Lower leg skin (tissue), 4 donors: Measurements from ENCODE around the gene STRIP2. TPM values are rescaled to one million over a fixed set of nuclear protein-coding genes. Genes with fewer than 3 reads are reported as not detected.

ENCODE experiments used
- DNase-seq, 2 donors: peaks; one replicate each; pipeline ENCODE4 v3.0.0-alpha.2; 2019; ENCODE audit warnings: low spot score in 2 of 2
- H3K4me3 ChIP-seq: fragments of 200-600 bp; sonication (generic); 2 replicates; pipeline ENCODE4 v1.5.1; 2017; ENCODE audit warnings: mild to moderate bottlenecking, low read depth; ENCODE audit not compliant: poor library complexity, severe bottlenecking
- CTCF ChIP-seq, 3 donors: fragments of 450-650 bp; IDR thresholded peaks; one replicate each; pipeline ENCODE4 v1.5.1; 2016; ENCODE audit warnings: antibody characterized with exemption in 3 of 3, mild to moderate bottlenecking in 3 of 3, moderate library complexity in 2 of 3
- POLR2A ChIP-seq, 2 donors: fragments of 450-650 bp; IDR thresholded peaks; one replicate each; pipeline ENCODE4 v1.6.1; 2016 to 2017; ENCODE audit warnings: antibody characterized with exemption in 2 of 2, mild to moderate bottlenecking in 1 of 2, moderate library complexity in 1 of 2
- whole genome bisulfite sequencing, 2 donors: methylation state at CpG; one replicate each; pipeline ENCODE4 v1.1.5; 2018; 5-methylcytosine and 5-hydroxymethylcytosine counted together
- intact Hi-C: fragments of 100-400 bp; cut with DNase I; formaldehyde crosslinking; loops from one replicate; pipeline ENCODE4 v1.15.0; 2023; ENCODE audit warnings: low total_unique reads
- total RNA-seq, 4 donors: library from RNA; depleted of rRNA; stranded (reverse); fragments of >200 nt; gene quantifications; one replicate each; pipeline ENCODE4 v1.1.0, GENCODE V29; 2016

The STRIP2 gene
- total RNA-seq, 4 donors from 2014 or later, result 0.30 to 1.4 (median 0.79) TPM

- intact Hi-C loops, result no loop called here
- TF ChIP-seq CTCF (IDR thresholded peaks at IDR 0.05), result no peak
- no peak for TF ChIP-seq POLR2A (IDR thresholded peaks at IDR 0.05)
- WGBS, 2 donors, result 87 to 92% methylated on average over 8 of the region's 8 CpGs
- DNase-seq, result no peak
- H3K4me3 ChIP-seq, result no peak overlapping the region
Observed at GRCh38 chr7:129388333-129389098, 45.7 kb upstream of the STRIP2 start.

- intact Hi-C loops, result no loop called here
- WGBS, 2 donors, result 59 to 68% methylated on average over 1 of the region's 1 CpG
- no peak overlapping the region for H3K4me3 ChIP-seq
- no peak for DNase-seq
- TF ChIP-seq POLR2A (IDR thresholded peaks at IDR 0.05), result no peak
- no peak for TF ChIP-seq CTCF (IDR thresholded peaks at IDR 0.05)
Observed at GRCh38 chr7:129389829-129390228, 44.4 kb upstream of the STRIP2 start.

- TF ChIP-seq POLR2A (IDR thresholded peaks at IDR 0.05), result no peak
- TF ChIP-seq CTCF (IDR thresholded peaks at IDR 0.05), result no peak
- H3K4me3 ChIP-seq, result no peak overlapping the region
- intact Hi-C loops, result no loop called here
- DNase-seq, result no peak
Observed at GRCh38 chr7:129390314-129390713, 43.9 kb upstream of the STRIP2 start.

- intact Hi-C loops, result no loop called here
- 86 to 89% methylated on average over 2 of the region's 2 CpGs for WGBS, 2 donors
- H3K4me3 ChIP-seq, result no peak overlapping the region
- TF ChIP-seq CTCF (IDR thresholded peaks at IDR 0.05) (no peak), POLR2A (IDR thresholded peaks at IDR 0.05) (no peak)
- no peak for DNase-seq
Observed at GRCh38 chr7:129391546-129392171, 42.6 kb upstream of the STRIP2 start.

GRCh38 chr7:129393255-129393654, 41.0 kb upstream of the STRIP2 start:
- intact Hi-C loops, result no loop called here
- TF ChIP-seq CTCF (IDR thresholded peaks at IDR 0.05) (no peak), POLR2A (IDR thresholded peaks at IDR 0.05) (no peak)
- no peak for DNase-seq
- H3K4me3 ChIP-seq, result no peak overlapping the region
- 94 to 98% methylated on average over 2 of the region's 2 CpGs for WGBS, 2 donors
